T-helper 2 cell treated with Interferon-gamma antibody and Interleukin-4, amounts not matched to agents 5 μg/mL and 100 μg/mL, for 36 hours (primary cell): Measurements from ENCODE around the gene LY6G5C.

ENCODE experiments used
- DNase-seq: peaks from one replicate; pipeline ENCODE4 v3.0.0; 2021; ENCODE audit warnings: low spot score
- H3K27ac Mint-ChIP-seq: one replicate; pipeline ENCODE4 v1.8.0; 2021; ENCODE audit warnings: mild to moderate bottlenecking, mixed read lengths
- H3K27me3 Mint-ChIP-seq: one replicate; pipeline ENCODE4 v1.8.0; 2021; ENCODE audit warnings: low read depth, mixed read lengths
- H3K36me3 Mint-ChIP-seq: one replicate; pipeline ENCODE4 v1.8.0; 2021; ENCODE audit warnings: low read depth, mixed read lengths
- H3K4me1 Mint-ChIP-seq: one replicate; pipeline ENCODE4 v1.8.0; 2021; ENCODE audit warnings: low read depth, mixed read lengths
- H3K4me3 Mint-ChIP-seq: one replicate; pipeline ENCODE4 v1.8.0; 2022; ENCODE audit warnings: mild to moderate bottlenecking, moderate library complexity, mixed read lengths
- H3K9me3 Mint-ChIP-seq: one replicate; pipeline ENCODE4 v1.8.0; 2021; ENCODE audit warnings: mixed read lengths

Gene LY6G5C, protein sequence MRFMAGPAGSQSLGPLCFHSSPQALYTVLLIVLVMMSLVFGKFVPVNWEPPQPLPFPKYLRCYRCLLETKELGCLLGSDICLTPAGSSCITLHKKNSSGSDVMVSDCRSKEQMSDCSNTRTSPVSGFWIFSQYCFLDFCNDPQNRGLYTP

DNA sequence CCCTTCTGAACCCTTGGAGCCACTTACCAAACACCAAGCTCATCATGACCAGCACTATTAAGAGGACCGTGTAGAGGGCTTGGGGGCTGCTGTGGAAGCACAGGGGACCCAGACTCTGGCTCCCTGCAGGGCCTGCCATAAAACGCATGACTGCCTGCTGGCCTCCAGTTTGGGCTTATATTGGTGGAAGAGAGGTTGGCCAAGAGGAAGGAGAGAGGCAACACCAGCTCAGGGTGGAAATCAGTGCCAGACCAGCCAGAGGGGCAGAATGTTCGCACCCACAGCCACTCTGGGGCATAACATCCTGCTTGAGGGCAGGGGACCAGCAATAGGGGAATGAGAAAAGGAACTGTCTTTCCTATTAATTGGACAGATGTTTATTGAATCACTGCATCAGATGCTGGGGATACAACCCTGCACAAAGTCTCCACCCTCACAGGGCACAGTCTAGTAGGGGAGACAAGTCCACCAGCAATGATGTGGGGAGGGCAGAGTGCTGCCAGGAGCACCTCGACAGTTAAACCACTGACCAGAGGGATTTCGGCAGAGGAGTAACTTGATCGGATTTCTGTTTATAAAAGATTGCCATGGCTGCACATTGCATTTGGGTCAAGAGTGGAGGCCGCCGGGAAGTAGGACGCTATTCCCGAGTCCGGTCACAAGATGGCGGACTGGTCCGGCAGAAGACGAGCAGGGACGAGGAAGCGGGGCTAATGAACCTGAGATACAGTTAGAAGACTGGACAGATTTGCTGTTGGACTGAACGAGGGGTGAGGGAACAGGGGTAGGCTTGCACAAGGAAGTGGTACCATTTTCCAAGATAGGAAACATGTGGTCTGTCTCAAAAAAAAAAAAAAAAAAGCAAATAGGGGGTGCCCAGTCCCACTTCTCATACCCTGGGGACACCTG, at the start of gene LY6G5C:
TSS of gene LY6G5C (minus strand) at position 842 of the 909 bp plus-strand sequence. CDS start at position 148, 694 bp downstream.
- H3K4me3 Mint-ChIP-seq = peak within 1 kb of the TSS; percentile 74
- H3K27me3 Mint-ChIP-seq = no peaks in the 10 kb centered on the region
- peak within 1 kb of the TSS; percentile 73 for H3K27ac Mint-ChIP-seq
- H3K36me3 Mint-ChIP-seq = peaks cover 4% of the 10 kb centered on the region
- no peaks in the 10 kb centered on the region for H3K9me3 Mint-ChIP-seq
- DNase-seq = peak; percentile 50
- peaks cover 22% of the 10 kb centered on the region for H3K4me1 Mint-ChIP-seq

DNA sequence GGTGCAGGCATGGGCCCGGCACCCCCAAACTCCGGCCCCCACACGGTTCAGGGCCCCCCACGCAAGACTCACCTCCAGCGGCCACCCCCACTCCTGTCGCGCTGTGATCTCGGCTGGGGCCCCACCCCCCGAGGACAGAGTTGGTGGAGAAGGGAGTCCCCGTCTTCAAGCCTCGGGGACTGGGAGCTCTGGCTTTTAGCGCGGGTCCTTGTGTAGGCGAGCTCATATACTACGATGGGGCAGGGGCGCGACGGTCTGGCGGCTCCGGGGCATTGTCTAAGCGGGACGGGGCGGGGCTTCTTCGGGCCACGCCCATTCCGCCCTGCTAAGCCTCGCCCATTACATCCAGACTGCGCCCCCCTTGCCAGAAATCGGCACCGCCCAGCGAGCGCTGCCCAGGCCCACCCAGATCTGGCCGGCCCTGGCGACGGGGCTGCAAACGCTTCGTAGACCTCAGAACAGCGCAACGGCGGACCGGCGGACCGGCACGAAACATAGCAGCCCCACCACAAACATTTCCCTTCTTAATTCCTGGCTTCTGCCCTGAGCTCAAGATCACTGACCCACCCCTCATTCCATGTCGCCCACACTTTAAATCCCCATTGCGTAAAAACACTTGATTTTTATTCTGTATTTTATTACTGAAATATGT, 49.2 kb upstream of the LY6G5C start:
- Mint-ChIP-seq H3K36me3 (peaks cover 64% of the 10 kb centered on the region), H3K27ac (peak overlapping the region; percentile 65), H3K27me3 (no peaks in the 10 kb centered on the region), H3K9me3 (no peaks in the 10 kb centered on the region), H3K4me3 (peak overlapping the region; percentile 94), H3K4me1 (peaks cover 54% of the 10 kb centered on the region)
- DNase-seq = peak; percentile 65

DNA sequence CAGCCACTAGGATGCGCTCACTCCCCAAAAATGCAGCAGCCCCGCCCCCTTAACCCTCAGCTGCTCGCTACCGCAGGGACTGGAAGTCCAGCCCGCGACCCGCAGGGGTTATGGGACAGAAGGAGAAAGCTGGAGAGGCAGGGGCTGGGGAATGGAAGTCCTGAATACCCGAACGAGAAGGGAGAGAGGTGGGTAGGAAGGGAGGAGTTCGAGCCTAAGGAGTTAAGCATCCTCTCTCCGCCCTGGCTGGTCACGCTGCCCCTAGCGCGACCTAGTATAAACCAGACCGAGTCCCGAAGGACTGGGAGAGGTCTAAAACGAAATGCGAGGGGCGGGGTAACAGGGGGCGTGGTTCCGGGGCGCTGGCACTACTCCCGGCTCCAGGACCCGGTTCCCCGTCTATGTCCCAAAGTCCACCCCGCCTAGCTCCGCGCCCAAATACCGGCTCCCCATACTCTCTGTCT, 48.7 kb upstream of the LY6G5C start:
- H3K27me3 Mint-ChIP-seq = no peaks in the 10 kb centered on the region
- H3K27ac Mint-ChIP-seq = peak overlapping the region; percentile 86
- no peaks in the 10 kb centered on the region for H3K9me3 Mint-ChIP-seq
- H3K4me1 Mint-ChIP-seq = peaks cover 55% of the 10 kb centered on the region
- peak overlapping the region; percentile 94 for H3K4me3 Mint-ChIP-seq
- peaks cover 59% of the 10 kb centered on the region for H3K36me3 Mint-ChIP-seq
- peak; percentile 76 for DNase-seq

DNA sequence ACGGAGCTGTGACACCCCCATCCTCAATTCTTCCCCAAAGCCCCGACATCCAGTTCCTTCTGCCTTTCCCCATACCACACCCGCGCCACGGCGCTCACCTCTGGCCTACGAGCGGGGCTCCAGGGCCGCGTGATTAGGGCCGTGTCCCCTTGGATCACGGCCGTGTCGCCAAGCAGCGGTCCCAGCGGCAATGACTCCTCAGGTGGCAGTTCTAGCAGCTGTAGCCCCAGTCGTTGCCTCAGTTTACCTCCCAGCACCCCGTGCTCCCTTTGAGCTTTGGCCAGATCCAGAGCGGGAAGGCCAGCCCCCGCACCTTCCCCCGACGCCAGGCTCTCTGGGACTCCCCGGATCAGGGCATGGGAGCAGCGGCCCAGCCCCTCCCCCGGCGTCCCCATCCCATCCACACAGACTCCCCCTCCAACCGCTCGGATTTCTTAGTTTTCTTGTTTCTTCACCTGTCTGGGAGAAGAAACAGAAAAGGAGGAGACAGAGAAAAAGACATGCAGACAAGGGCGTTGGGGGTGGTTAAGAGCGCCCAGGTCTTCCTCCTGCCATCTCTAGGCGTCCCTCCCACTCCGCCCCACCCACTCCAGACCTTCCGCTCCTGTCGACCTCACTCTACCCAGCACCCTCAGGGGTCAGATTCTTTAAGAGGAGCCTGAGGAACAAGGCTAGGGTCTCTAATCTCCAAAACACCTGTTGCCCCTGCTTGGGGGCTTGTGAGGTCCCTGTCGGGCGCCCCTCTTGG, 48.1 kb upstream of the LY6G5C start, which contains the start of gene DDAH2:
TSS of gene DDAH2 (minus strand) at position 533 of the 748 bp plus-strand sequence. CDS start at position 395, 138 bp downstream.
- Mint-ChIP-seq H3K4me1 (peaks cover 52% of the 10 kb centered on the region), H3K4me3 (peak within 1 kb of the TSS; percentile 94), H3K36me3 (peaks cover 54% of the 10 kb centered on the region), H3K27ac (peak within 1 kb of the TSS; percentile 86), H3K27me3 (no peaks in the 10 kb centered on the region), H3K9me3 (no peaks in the 10 kb centered on the region)
- no peak for DNase-seq

DNA sequence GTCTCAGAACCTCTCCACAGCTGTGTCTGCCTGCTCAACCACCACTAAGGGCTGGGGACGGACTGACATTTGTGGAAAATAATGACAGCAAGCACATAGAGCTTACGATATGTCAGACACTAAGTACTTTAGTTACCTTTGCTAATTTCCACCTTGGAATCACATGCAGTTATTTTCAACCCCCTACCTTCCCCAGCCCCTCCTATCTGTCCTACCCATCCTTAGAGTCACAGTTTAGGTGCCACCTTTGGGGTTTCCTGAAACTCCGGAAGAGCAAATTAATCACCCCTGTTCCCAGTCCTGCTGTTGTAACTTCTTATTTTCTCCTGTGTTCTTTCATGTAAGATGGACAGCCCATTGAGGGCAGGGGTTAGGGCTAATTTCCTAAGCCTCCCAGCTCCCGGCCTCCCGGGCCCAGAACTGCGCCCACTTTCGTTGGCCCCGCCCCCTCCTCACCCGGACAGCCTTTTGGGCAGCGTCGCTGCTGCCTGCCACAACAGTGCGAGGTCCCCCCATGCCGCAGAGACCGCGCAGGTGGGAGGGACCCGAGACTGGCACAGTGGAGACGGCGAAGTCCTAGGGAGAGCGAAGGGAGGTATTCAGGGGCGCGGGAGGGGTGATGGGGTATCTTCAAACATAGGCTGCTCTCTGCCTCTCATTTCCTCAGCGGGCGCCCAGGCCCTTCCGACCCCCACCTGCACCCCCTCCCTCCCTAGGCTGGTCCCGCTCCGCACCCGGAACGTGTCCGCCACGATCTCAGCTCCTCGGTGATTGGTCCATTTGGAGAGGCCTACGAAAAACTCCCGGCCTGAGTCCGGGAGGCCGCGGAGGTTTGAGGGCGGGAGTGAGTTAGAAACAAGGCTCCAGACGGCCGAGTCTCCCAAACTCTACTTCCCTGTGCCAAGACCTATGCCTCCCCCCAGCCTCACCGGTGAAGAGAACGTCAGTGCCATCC, 47.1 kb upstream of the LY6G5C start:
- Mint-ChIP-seq H3K4me1 (peaks cover 46% of the 10 kb centered on the region), H3K27ac (peak overlapping the region; percentile 80), H3K4me3 (peak overlapping the region; percentile 94), H3K36me3 (peaks cover 45% of the 10 kb centered on the region), H3K9me3 (no peaks in the 10 kb centered on the region), H3K27me3 (no peaks in the 10 kb centered on the region)
- no peak for DNase-seq

DNA sequence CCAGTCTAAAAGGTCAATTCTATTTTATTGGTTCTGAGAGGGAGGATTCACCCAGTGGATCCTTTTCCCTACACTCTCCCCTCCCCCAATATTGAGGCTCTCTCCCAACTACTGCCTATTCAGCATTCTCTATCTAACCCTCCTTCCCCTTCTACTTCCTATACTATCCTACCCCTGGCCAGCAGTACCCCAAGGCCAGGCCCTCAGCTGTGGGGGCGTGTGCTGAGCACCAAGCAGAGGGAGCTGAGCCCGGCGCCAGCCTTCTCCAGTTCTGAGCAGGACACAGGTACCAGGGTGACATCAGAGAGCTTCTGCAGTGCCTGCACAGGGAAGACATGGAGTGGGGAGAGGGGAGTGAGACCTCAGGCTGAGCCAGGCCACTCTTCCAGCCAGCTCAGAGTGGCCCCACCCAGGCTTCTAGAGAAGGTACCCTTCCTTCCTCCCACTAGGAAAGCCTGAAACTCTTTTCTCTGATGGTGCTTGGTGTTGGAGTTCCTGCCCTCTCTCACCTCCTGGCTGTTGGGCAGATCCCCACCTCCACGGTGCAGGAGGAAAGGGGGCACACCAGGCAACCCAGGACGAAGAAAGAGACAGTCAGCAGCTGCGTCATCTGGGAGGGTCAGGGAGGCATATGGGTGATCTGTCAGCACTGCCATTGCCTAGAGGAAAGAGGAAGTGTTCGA, 46.3 kb upstream of the LY6G5C start:
- Mint-ChIP-seq H3K27ac (peak overlapping the region; percentile 80), H3K4me1 (peaks cover 45% of the 10 kb centered on the region), H3K9me3 (no peaks in the 10 kb centered on the region), H3K4me3 (peak overlapping the region; percentile 75), H3K27me3 (no peaks in the 10 kb centered on the region), H3K36me3 (peaks cover 42% of the 10 kb centered on the region)
- no peak for DNase-seq

DNA sequence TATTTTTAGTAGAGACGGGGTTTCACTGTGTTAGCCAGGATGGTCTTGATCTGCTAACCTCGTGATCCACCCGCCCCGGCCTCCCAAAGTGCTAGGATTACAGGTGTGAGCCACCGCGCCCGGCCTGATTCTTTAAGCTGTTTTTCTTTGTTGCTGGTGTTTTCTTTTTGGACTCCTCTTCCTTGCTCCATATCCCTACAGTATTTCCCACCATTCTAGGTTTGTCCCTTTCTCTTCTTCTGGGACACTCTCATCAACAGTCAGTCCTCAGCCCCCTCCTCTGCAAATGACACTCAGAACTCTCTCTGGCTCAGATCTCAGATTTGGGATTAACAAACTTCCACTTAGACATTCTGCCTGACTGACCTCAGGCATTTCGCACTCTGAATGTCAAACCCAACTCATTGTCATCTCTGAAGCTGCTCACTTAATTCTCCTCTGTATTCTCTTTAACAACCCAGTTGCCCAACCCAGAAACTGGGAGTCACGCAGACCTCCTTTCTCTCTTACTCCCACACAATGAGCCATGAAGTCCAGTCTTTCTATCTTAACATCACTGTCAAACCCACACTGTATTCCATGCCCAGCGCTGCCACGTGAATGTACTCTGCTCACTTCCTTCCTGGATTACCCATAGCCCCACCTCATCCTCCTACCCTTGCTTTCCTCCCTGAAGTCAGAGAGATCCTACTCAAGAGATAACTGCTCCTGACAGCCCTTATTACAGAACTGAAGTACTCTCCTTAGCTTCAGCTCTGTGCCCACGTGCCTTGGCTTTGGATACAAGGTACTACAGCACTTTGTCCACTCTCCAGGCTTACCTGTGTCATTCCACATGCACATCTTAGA, 44.9 kb upstream of the LY6G5C start:
- Mint-ChIP-seq H3K4me3 (no peak overlapping the region), H3K9me3 (no peaks in the 10 kb centered on the region), H3K27ac (peak overlapping the region; percentile 61), H3K4me1 (peaks cover 44% of the 10 kb centered on the region), H3K36me3 (peaks cover 31% of the 10 kb centered on the region), H3K27me3 (peaks cover 2% of the 10 kb centered on the region)
- peak; percentile 34 for DNase-seq

DNA sequence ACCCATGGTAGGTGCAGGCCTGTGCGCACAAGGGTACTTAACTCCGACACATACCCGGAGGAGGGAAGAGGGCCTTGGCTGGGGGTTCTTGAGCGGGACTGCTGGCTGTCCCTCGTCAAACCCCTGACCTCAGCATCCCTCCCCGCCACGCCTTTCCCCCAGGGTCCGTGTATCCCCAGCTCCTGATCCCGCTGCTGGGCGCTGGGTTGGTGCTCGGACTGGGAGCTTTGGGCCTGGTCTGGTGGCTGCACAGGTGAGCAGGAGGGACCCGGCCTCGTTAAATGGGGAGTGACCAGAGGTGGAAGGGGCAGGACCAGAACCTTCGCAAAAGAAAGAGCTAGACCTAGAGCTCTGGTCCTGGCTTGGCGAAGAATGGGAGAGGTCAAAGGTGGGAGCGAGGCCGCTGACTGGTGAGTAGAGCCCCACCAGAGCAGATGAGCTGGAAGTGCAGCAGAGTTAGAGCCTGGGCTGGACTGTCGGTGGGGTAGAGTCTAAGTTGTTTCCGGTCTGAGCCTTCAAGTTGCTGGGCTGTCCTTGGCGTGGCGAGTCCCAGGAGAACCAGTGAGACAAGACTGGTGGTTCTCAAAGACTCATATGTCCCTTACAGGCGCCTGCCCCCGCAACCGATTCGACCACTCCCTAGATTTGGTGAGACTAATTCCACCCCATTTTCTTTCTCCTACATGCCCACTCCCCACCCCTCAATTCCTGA, 43.3 kb upstream of the LY6G5C start:
- H3K27me3 Mint-ChIP-seq = peaks cover 2% of the 10 kb centered on the region
- no peaks in the 10 kb centered on the region for H3K9me3 Mint-ChIP-seq
- no peak for DNase-seq
- H3K27ac Mint-ChIP-seq = no peak overlapping the region
- peaks cover 20% of the 10 kb centered on the region for H3K36me3 Mint-ChIP-seq
- peaks cover 34% of the 10 kb centered on the region for H3K4me1 Mint-ChIP-seq
- H3K4me3 Mint-ChIP-seq = no peak overlapping the region

DNA sequence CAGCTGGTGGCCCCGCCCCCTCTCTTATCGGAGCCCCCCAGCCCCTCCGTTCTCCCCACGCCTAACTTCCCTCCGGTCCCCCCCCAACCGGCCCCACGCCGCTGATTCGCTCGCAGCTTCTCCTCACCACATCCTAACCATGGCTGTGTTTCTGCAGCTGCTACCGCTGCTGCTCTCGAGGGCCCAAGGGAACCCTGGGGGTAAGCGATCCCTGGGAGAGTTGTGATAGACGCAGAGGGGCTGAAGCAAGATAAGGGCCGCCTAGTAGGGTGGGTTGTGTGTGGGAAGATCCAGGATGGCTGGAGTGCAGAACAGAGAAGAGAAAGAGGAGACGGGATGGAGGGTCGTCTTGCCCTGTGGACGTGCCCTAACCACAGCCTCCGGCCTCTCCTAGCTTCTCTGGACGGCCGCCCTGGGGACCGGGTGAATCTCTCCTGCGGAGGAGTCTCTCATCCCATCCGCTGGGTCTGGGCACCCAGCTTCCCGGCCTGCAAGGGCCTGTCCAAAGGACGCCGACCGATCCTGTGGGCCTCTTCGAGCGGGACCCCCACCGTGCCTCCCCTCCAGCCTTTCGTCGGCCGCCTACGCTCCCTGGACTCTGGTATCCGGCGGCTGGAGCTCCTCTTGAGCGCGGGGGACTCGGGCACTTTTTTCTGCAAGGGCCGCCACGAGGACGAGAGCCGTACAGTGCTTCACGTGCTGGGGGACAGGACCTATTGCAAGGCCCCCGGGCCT, 42.5 kb upstream of the LY6G5C start, which contains the start of gene MPIG6B:
TSS of gene MPIG6B (plus strand) at position 129 of the 735 bp plus-strand sequence. CDS start at position 140, 11 bp downstream.
- Mint-ChIP-seq H3K9me3 (no peaks in the 10 kb centered on the region), H3K36me3 (peaks cover 18% of the 10 kb centered on the region), H3K27me3 (peaks cover 2% of the 10 kb centered on the region), H3K27ac (no peak within 1 kb of the TSS), H3K4me3 (no peak within 1 kb of the TSS), H3K4me1 (peaks cover 33% of the 10 kb centered on the region)
- DNase-seq = no peak

DNA sequence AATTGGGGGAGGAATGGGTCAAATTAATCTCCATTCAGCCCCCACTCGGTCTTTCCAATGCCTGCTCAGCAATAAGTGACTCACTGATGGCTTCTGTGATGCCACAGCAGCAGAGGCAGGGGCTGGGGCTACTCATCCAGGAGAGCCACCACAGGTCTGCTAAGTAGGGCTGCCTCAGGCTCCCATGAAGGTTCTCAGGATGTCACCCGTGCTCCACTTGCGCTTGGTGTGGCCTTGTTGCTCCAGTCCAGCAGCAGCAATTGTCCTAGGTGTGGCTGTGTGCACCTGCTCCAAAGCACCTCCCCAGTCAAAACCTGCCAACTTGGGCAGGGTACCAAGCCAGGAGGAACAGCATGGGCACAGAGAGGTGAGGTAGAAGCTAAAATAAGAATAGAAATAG, 41.3 kb upstream of the LY6G5C start:
- DNase-seq = no peak
- Mint-ChIP-seq H3K9me3 (no peaks in the 10 kb centered on the region), H3K27ac (no peak overlapping the region), H3K36me3 (peaks cover 13% of the 10 kb centered on the region), H3K4me3 (no peak overlapping the region), H3K4me1 (peaks cover 25% of the 10 kb centered on the region), H3K27me3 (peaks cover 2% of the 10 kb centered on the region)
